Cardiac fibroblast (primary cell): Measurements from ENCODE around the gene DOCK8.

Experiments
- DNase-seq, 2 donors: peaks; one replicate each; pipeline versions ENCODE4 v3.0.0 to v3.0.0-alpha.2; 2010; ENCODE audit warnings: low read depth in 2 of 2
- H3K4me3 ChIP-seq, 2 donors: replicated peaks in 1 of 2; 1 replicate in 1 of 2; 2 replicates in 1 of 2; pipeline ENCODE4 v1.5.1; 2011; ENCODE audit warnings: low read depth in 2 of 2, low read length in 2 of 2, mild to moderate bottlenecking in 2 of 2, moderate library complexity in 1 of 2
- TF ChIP-seq, protein P1 (sequence below): IDR thresholded peaks from one replicate; pipeline ENCODE4 v1.5.1; 2011; ENCODE audit warnings: low read depth, mild to moderate bottlenecking, low read length, inconsistent platforms

Gene DOCK8

DNA sequence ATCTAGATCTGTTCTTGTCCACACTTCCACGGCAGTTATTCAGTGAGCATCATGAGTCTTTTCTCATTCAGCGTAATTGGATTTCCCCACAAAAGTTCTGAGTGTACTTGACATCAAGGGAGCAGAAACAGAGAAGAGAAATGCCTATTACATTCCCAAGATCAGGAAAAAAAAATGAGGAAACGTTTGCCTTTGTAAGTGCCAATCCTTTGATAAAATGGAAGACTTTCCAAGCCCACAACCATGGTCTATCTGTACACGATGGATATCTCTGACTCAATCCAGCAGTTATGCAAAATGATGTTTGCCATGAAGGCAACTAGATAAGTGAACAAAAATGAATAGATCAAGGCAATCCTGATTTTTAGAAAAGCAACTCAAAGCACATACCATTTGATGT, 235.9 kb downstream of the DOCK8 start:
- DNase-seq = peak in 1 of 2 donors; percentile 20
- H3K4me3 ChIP-seq = no peak overlapping the region
- TF ChIP-seq, protein P1, sequence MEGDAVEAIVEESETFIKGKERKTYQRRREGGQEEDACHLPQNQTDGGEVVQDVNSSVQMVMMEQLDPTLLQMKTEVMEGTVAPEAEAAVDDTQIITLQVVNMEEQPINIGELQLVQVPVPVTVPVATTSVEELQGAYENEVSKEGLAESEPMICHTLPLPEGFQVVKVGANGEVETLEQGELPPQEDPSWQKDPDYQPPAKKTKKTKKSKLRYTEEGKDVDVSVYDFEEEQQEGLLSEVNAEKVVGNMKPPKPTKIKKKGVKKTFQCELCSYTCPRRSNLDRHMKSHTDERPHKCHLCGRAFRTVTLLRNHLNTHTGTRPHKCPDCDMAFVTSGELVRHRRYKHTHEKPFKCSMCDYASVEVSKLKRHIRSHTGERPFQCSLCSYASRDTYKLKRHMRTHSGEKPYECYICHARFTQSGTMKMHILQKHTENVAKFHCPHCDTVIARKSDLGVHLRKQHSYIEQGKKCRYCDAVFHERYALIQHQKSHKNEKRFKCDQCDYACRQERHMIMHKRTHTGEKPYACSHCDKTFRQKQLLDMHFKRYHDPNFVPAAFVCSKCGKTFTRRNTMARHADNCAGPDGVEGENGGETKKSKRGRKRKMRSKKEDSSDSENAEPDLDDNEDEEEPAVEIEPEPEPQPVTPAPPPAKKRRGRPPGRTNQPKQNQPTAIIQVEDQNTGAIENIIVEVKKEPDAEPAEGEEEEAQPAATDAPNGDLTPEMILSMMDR = no peak

DNA sequence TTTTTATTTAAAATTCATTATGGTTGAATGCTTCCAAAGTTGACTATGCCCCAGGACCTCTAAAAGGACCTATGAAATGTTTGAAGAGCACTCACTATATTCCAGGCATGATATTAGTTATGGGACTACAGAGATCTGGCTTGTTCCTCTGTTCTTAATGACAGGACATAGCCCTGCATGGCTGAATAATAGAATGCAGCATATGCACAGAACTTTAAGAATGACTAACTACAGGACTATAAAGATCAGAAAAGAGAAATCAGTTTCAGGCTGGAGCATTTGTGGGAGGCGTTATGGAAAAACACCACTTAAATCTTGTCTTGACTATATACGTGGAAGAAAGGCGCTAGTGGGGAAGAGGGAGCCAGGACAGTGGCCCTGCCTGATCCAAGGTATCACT, 239.2 kb downstream of the DOCK8 start:
- TF ChIP-seq, protein P1 = no peak
- H3K4me3 ChIP-seq = no peak overlapping the region
- no peak for DNase-seq

DNA sequence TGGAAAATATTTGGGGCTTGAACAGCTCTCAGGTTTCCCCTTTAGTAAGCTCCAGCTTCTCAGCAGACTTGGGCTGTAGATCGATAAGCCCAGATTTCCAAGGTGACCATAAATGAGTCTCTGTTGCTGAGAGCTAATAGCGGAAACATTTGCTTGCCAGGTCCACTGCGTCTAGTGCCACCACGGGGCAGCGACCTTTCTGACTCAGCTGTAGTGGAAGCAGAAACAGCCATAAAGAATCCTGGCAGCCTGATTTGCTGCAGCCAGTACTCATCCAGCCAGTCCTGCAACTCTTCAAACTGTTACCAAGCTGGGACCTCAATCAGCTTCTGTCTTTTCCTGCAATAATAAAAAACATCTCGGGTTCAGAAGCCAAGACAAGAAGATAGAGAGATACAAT, 241.7 kb downstream of the DOCK8 start:
- TF ChIP-seq, protein P1 = no peak
- peak in 1 of 2 donors; percentile 17 for DNase-seq
- no peak overlapping the region for H3K4me3 ChIP-seq

DNA sequence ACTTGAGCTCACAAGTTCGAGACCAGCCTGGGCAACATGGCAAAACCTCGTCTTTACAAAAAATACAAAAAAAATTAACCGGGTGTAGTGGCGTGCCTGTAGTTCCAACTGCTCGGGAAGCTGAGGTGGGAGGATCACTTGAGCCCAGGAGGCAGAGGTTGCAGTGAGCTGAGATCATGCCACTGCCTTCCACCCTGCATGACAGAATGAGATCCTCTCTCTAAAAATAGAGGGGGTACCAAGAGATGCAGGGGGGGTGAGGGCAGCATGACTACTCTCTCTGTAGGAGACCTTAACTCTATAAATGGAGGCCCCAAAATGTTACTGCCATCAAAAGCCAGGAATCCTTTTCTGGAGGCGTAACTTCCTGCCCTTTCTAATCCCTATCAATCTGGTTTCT, 243.9 kb downstream of the DOCK8 start:
- TF ChIP-seq, protein P1 = no peak
- no peak for DNase-seq
- H3K4me3 ChIP-seq = no peak overlapping the region

DNA sequence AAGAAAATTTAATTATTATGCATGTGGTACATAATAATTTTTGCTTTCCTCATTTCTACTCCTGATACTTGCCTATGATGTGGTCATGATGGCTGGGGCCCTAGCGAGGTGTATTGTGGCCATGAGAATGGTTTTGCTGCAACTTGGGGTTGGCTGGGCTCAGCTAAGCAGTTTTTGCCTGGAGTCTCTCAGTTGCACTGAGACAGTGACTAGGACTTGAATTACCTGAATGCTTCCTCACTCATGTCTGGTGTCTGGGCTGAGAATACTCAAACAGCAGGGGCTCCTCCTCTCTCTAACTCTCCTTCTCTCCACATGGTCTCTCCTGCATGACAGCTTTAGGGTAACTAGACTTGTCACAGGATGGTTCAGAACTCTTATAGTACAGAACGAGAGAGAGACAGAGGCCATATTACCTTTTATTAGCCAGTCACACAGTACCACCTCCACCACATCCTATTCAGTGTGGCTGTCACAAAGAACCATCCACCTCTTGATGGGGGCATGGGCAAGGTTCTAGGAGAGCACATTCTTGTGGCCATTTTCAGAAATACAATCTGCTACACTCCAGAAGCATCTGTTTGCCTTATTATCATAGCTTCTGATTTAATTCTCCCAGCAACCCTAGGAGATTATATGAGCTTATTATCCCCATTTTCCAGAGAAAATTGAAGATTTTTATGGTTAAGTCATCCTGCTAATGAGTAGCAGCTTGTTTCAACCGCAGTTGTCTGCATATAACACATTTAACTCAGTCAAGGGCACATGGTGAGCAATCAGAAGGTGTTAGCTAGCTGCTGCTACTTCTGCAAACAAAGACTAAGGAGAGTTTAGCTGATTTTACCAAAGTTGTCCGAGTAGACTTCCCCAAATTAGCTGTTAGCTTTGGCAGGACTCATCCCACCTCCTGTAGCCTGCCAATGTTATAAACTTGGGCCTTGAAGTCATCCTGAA, 245.1 kb downstream of the DOCK8 start:
- TF ChIP-seq, protein P1 = no peak
- H3K4me3 ChIP-seq = no peak overlapping the region
- DNase-seq = no peak

DNA sequence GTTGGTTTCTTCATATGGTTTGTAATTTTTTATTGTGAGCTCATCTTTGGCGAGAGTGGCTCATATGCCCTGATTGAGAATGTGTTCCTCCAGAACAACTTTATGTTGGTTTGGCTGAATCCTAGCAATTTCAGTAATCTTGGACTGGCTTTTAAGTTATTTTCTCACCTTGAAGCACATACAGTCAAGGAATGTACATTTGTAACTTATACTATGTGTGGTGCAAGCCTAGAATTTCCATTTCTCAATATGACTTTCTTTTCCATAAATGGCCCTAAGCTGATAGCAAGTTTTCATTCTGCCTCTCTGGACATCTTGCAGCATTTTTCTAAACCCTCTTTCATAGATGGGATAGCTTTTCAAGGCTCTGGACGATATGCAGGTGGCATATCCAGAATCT, 247.5 kb downstream of the DOCK8 start:
- DNase-seq = no peak
- no peak overlapping the region for H3K4me3 ChIP-seq
- TF ChIP-seq, protein P1 = no peak
